ENCODE results near the gene CACNG6.

Gene CACNG6

DNA sequence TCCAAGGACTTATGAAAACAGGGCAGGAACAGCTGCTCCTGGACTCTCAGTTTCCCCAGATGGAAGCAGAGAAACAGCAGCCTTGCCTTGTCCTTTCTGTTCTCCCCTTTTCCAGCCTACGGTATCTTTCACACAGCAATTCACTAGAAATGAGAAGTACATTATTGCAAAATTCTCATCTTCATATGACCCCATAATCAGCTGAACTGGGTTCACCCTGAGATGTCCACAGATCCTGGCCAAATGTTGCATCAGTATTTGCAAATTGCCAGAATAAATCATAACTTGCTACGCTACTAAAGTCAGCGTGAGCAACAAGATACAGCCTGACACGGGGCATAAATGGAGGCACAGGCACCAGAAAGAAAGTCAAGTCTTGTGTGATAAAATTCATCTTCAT is 56.2 kb downstream of the CACNG6 start:
- no peak for DNase-seq (ENCODE audit: low spot score)

All from AG08395 (cell line).